Lower leg skin (tissue), 4 donors: ENCODE data around the gene MBD3L3. TPM values are rescaled to one million over a fixed set of nuclear protein-coding genes. Genes with fewer than 3 reads are reported as not detected.
"Not testable (repeated sequence)": the region's sequence is repeated elsewhere in the genome, so short reads cannot be mapped to it uniquely, and the experiment has no call there.

Experiments
- DNase-seq, 2 donors: peaks; one replicate each; pipeline ENCODE4 v3.0.0-alpha.2; 2019; ENCODE audit warnings: low spot score in 2 of 2
- H3K4me3 ChIP-seq: fragments of 200-600 bp; sonication (generic); 2 replicates; pipeline ENCODE4 v1.5.1; 2017; ENCODE audit warnings: mild to moderate bottlenecking, low read depth; ENCODE audit not compliant: poor library complexity, severe bottlenecking
- CTCF ChIP-seq, 3 donors: fragments of 450-650 bp; IDR thresholded peaks; one replicate each; pipeline ENCODE4 v1.5.1; 2016; ENCODE audit warnings: antibody characterized with exemption in 3 of 3, mild to moderate bottlenecking in 3 of 3, moderate library complexity in 2 of 3
- POLR2A ChIP-seq, 2 donors: fragments of 450-650 bp; IDR thresholded peaks; one replicate each; pipeline ENCODE4 v1.6.1; 2016 to 2017; ENCODE audit warnings: antibody characterized with exemption in 2 of 2, mild to moderate bottlenecking in 1 of 2, moderate library complexity in 1 of 2
- WGBS, 2 donors: methylation state at CpG; one replicate each; pipeline ENCODE4 v1.1.5; 2018; 5-methylcytosine and 5-hydroxymethylcytosine counted together
- intact Hi-C: fragments of 100-400 bp; cut with DNase I; formaldehyde crosslinking; loops from one replicate; pipeline ENCODE4 v1.15.0; 2023; ENCODE audit warnings: low total_unique reads
- total RNA-seq, 4 donors: library from RNA; depleted of rRNA; stranded (reverse); fragments of >200 nt; gene quantifications; one replicate each; pipeline ENCODE4 v1.1.0, GENCODE V29; 2016

Gene MBD3L3
- total RNA-seq, 4 donors from 2014 or later: not detected

DNA sequence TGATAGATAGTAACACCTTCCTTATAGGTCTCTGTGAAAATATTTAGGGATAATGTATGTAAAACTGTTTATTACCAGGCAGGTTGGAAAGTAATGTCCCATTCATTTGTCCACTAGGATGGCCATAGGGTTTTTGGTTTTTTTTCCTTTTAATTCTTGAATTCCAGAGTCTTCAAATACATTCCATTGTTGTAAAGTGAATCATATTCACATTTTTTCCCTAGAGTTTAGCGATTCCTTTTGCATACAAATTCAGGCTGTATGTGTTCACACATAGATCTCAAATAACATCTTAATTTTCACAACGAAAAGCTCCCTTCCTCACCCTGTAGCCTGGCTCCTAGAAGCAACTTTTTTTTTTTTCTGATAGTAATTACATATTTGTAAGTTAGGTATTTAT lies 9.2 kb upstream of the MBD3L3 start:
- intact Hi-C loops: no loop called here
- TF ChIP-seq POLR2A (IDR thresholded peaks at IDR 0.05): no peak
- no peak for TF ChIP-seq CTCF (IDR thresholded peaks at IDR 0.05)
- DNase-seq: no peak
- 64 to 74% methylated on average over 2 of the region's 2 CpGs for WGBS, 2 donors
- no peak overlapping the region for H3K4me3 ChIP-seq

- H3K4me3 ChIP-seq, DNase-seq, intact Hi-C loops: not testable (repeated sequence)
- WGBS, 2 donors: 44 to 66% methylated on average over 13 of the region's 13 CpGs
Measured at GRCh38 chr19:7067122-7067521, 8.6 kb upstream of the MBD3L3 start.

- DNase-seq: no peak
- intact Hi-C loops: no loop called here
- no peak overlapping the region for H3K4me3 ChIP-seq
- 90 to 93% methylated on average over 9 of the region's 9 CpGs for WGBS, 2 donors
- no peak for TF ChIP-seq POLR2A (IDR thresholded peaks at IDR 0.05)
- TF ChIP-seq CTCF (IDR thresholded peaks at IDR 0.05): no peak
Measured at GRCh38 chr19:7063764-7064418, 5.4 kb upstream of the MBD3L3 start.

DNA sequence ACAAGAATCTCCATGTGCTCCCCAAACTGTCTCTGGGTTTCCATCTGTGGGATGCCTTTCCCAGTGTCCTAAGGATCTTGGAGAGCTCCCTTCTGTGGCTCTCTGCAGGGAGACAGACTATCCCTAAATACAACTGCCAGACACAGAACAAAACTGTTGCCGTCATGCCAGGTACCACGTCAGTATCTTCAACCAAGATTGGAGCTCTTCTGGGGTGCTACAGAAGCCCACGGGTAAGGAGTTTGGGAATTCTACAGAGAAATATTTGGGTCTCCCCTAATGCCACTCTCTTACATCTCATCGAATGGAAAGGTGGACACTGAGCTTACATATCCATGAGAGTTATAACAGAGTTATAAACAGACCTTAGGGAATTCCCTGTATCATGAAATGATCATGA lies 4.9 kb upstream of the MBD3L3 start:
- DNase-seq: no peak
- no peak overlapping the region for H3K4me3 ChIP-seq
- TF ChIP-seq POLR2A (IDR thresholded peaks at IDR 0.05) (no peak), CTCF (IDR thresholded peaks at IDR 0.05) (no peak)
- WGBS, 2 donors: 78 to 80% methylated on average over 4 of the region's 4 CpGs
- intact Hi-C loops: no loop called here

GRCh38 chr19:7059977-7060376 lies 1.5 kb upstream of the MBD3L3 start:
- WGBS, 2 donors: 71 to 78% methylated on average over 2 of the region's 2 CpGs
- DNase-seq, intact Hi-C loops: not testable (repeated sequence)

DNA sequence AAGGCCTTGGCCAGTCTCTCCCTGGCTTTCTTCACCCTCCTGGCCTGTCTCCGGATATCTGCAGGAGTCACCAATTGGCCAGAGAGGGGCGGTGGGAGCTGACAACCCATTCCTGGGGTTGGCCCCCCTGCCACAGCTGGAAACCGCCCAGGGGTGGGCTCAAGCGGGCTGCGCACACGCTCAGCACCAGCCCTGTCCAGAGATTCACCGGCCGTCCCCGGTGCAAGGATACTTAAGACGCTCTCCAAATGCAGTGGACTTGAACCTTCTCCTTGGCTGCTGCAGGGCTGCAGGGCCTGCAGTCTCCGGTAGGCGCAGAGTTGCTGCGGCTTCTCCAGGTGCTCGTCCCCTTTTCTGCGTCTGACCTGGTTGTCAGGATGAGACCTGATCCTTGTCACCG lies 2.1 kb downstream of the MBD3L3 start:
- intact Hi-C loops, DNase-seq, H3K4me3 ChIP-seq: not testable (repeated sequence)
- WGBS, 2 donors: 93% methylated on average over 9 of the region's 16 CpGs; no CpG with 5 or more reads in 1 of the 2 donors

More at GRCh38 chr19:7059977-7060376, 1.5 kb upstream of the MBD3L3 start:
- H3K4me3 ChIP-seq: not testable (repeated sequence)

DNA sequence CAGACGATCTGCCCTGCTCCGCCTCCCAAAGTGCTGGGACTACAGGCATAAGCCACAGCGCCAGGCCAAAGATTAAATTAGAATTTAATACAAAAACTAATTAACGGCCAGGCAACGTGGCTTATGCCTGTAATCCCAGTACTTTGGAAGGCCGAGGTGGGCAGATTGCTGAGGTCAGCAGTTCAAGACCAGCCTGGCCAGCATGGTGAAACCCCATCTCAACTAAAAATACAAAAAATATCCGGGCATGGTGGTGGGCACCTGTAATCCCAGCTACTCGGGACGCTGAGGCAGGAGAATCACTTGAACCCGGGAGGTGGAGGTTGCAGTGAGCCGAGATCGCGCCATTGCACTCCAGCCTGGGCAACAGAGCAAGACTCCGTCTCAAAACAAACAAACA lies 2.8 kb downstream of the MBD3L3 start:
- H3K4me3 ChIP-seq, DNase-seq, intact Hi-C loops: not testable (repeated sequence)
- 93 to 95% methylated on average over 12 of the region's 14 CpGs for WGBS, 2 donors

DNA sequence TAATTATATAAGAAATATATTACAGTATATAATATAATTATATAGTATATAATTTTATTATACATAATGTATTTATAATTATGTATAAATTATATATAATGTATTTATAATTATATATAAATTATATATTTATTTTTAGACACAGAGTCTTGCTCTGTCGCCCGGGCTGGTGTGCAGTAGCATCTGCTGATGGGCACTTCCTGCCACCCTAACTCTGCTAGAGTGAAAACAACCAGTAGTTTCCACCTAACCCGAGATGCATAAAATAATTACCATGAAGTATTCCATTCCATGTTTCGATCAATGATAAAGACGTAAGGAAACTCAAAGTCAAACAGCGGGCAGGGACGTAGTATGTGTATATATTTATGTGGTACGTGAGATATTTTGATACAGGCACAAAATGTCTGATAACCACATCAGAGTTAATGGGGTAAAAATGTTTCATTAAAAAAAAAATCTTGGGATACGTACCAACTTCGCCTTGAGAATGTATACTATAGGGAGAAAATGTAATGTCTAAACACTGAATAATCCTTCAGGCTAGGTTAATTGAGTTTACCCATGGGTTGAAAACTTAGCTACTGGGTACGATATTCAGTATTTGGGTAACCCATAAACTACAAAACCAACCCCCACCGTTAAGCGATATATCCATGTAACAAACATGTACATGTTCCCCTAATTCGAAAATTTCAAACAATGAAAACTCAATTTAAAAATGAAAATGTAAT lies 3.7 kb downstream of the MBD3L3 start:
- DNase-seq, H3K4me3 ChIP-seq, intact Hi-C loops: not testable (repeated sequence)
- 95% methylated on average over 12 to 14 of the region's 14 CpGs for WGBS, 2 donors

DNA sequence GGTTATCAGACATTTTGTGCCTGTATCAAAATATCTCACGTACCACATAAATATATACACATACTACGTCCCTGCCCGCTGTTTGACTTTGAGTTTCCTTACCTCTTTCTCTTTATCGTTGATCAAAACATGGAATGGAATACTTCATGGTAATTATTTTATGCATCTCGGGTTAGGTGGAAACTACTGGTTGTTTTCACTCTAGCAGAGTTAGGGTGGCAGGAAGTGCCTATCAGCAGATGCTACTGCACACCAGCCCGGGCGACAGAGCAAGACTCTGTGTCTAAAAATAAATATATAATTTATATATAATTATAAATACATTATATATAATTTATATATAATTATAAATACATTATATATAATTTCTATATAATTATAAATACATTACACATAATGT lies 5.6 kb downstream of the MBD3L3 start:
- DNase-seq, H3K4me3 ChIP-seq, intact Hi-C loops: not testable (repeated sequence)
- 89 to 91% methylated on average over 7 of the region's 7 CpGs for WGBS, 2 donors

GRCh38 chr19:7051421-7051820 lies 7.1 kb downstream of the MBD3L3 start:
- DNase-seq, intact Hi-C loops, H3K4me3 ChIP-seq: not testable (repeated sequence)
- WGBS, 2 donors: 80 to 93% methylated on average over 3 of the region's 5 CpGs

- intact Hi-C loops, DNase-seq, H3K4me3 ChIP-seq: not testable (repeated sequence)
- WGBS, 2 donors: no CpG with 5 or more reads among the region's 7 CpGs
Measured at GRCh38 chr19:7049021-7049420, 9.5 kb downstream of the MBD3L3 start, which contains the start of gene MBD3L2. MBD3L2 (plus strand) TSS chr19:7049321; CDS start chr19:7049374, 53 bp downstream.

- WGBS, 2 donors: no CpG with 5 or more reads among the region's 2 CpGs
- intact Hi-C loops, H3K4me3 ChIP-seq, DNase-seq: not testable (repeated sequence)
Measured at GRCh38 chr19:7041563-7041962, 16.9 kb downstream of the MBD3L3 start.
